A673 (cell line): ENCODE results near the gene TERT. TPM values are rescaled to one million over a fixed set of nuclear protein-coding genes. Genes with fewer than 3 reads are reported as not detected.

Experiments used
- BruUV-seq: library from RNA; stranded (reverse); fragments of 400-500 nt; replicated peaks from 2 replicates; lab custom pipeline; 2021; lab: Mats Ljungman, UMichigan
- CTCF ChIA-PET: fragments of 300-600 bp; sonication (Branson Sonifier 250); formaldehyde crosslinking; loops from one replicate; lab custom pipeline; 2022; ENCODE audit warnings: antibody characterized with exemption; lab: Charles Lee
- POLR2A ChIA-PET: fragments of 300-600 bp; sonication (Branson Sonifier 250); formaldehyde crosslinking; loops from one replicate; lab custom pipeline; 2022; ENCODE audit warnings: antibody characterized with exemption; ENCODE audit not compliant: low non-redundant PET; lab: Charles Lee
- DNase-seq: peaks from one replicate; pipeline ENCODE4 v3.0.0-alpha.2; 2015; ENCODE audit warnings: low spot score
- H3K27ac ChIP-seq: fragments of 200-600 bp; sonication (generic); 2 replicates; pipeline ENCODE4 v1.5.1; 2016; ENCODE audit warnings: mixed run types, low read depth, mild to moderate bottlenecking, mixed read lengths, antibody characterized with exemption, low read length; ENCODE audit not compliant: poor library complexity, severe bottlenecking
- H3K27me3 ChIP-seq: fragments of 200-600 bp; sonication (generic); replicated peaks from 2 replicates; pipeline ENCODE4 v1.6.1; 2017; ENCODE audit warnings: mixed run types, low read depth, mild to moderate bottlenecking, mixed read lengths, antibody characterized with exemption, low read length; ENCODE audit not compliant: insufficient read depth, poor library complexity
- H3K36me3 ChIP-seq: fragments of 200-600 bp; sonication (generic); 2 replicates; pipeline ENCODE4 v1.6.1; 2016; ENCODE audit warnings: mixed run types, mild to moderate bottlenecking, mixed read lengths, antibody characterized with exemption, low read length; ENCODE audit not compliant: insufficient read depth, poor library complexity, severe bottlenecking
- H3K4me1 ChIP-seq: fragments of 200-600 bp; sonication (generic); 2 replicates; pipeline ENCODE4 v1.6.1; 2017; ENCODE audit warnings: mixed run types, mild to moderate bottlenecking, mixed read lengths, antibody characterized with exemption, low read length; ENCODE audit not compliant: insufficient read depth, poor library complexity, severe bottlenecking
- H3K4me3 ChIP-seq: fragments of 200-600 bp; sonication (generic); 2 replicates; pipeline ENCODE4 v1.5.1; 2016; ENCODE audit warnings: low read depth, mixed run types, mild to moderate bottlenecking, mixed read lengths, low read length; ENCODE audit not compliant: poor library complexity, severe bottlenecking
- H3K9me3 ChIP-seq: fragments of 200-600 bp; sonication (generic); 2 replicates; pipeline ENCODE4 v1.6.1; 2016; ENCODE audit warnings: mixed run types, low read depth, mild to moderate bottlenecking, mixed read lengths, antibody characterized with exemption, low read length; ENCODE audit not compliant: poor library complexity, severe bottlenecking
- CTCF ChIP-seq: fragments of 300-800, 200-600 bp; sonication (generic); conservative IDR thresholded peaks from 2 replicates; pipeline ENCODE4 v1.5.1; 2017; ENCODE audit warnings: low read depth, mild to moderate bottlenecking, antibody characterized with exemption, low read length, moderate library complexity, mixed read lengths
- EZH2 ChIP-seq: fragments of 200-600 bp; sonication (generic); IDR thresholded peaks from 2 replicates; pipeline ENCODE4 v1.6.1; 2017; ENCODE audit warnings: borderline replicate concordance, low read depth, mild to moderate bottlenecking, mixed read lengths, antibody characterized with exemption, low read length; ENCODE audit not compliant: poor library complexity, severe bottlenecking
- intact Hi-C: fragments of 100-400 bp; cut with micrococcal nuclease; formaldehyde crosslinking; loops from one replicate; pipeline ENCODE4 v1.10.0; 2022; ENCODE audit not compliant: unreplicated experiment
- total RNA-seq: library from RNA; stranded (reverse); gene quantifications from 2 replicates; pipeline ENCODE4 v1.2.3, GENCODE V29; 2021

The TERT gene
- total RNA-seq, 1 experiment from 2014 or later: 14.2 TPM

- Histone ChIP-seq H3K4me3 (no peak overlapping the region), H3K4me1 (no peaks in the 10 kb centered on the region), H3K36me3 (no peaks in the 10 kb centered on the region), H3K27me3 (no peaks in the 10 kb centered on the region), H3K9me3 (peaks cover 8% of the 10 kb centered on the region), H3K27ac (no peak overlapping the region)
- CTCF ChIA-PET: no interaction called here
- no TSS peak for BruUV-seq
- intact Hi-C loops: no loop called here
- POLR2A ChIA-PET: no interaction called here
- no peak for TF ChIP-seq CTCF
- no peak for TF ChIP-seq EZH2
- no peak for DNase-seq
Observed at GRCh38 chr5:1266791-1267190, 28.1 kb downstream of the TERT start.

GRCh38 chr5:1265461-1266455, 29.1 kb downstream of the TERT start:
- Histone ChIP-seq H3K9me3 (peaks cover 8% of the 10 kb centered on the region), H3K4me3 (no peak overlapping the region), H3K4me1 (no peaks in the 10 kb centered on the region), H3K36me3 (no peaks in the 10 kb centered on the region), H3K27me3 (no peaks in the 10 kb centered on the region), H3K27ac (no peak overlapping the region)
- no TSS peak for BruUV-seq
- ChIA-PET POLR2A (no interaction called here), CTCF (no interaction called here)
- DNase-seq: no peak
- intact Hi-C loops: no loop called here
- no peak for TF ChIP-seq EZH2
- TF ChIP-seq CTCF: no peak

- Histone ChIP-seq H3K4me1 (no peaks in the 10 kb centered on the region), H3K27ac (no peak overlapping the region), H3K36me3 (no peaks in the 10 kb centered on the region), H3K4me3 (no peak overlapping the region), H3K9me3 (peaks cover 8% of the 10 kb centered on the region), H3K27me3 (no peaks in the 10 kb centered on the region)
- BruUV-seq: no TSS peak
- ChIA-PET CTCF (no interaction called here), POLR2A (no interaction called here)
- no peak for DNase-seq
- no peak for TF ChIP-seq EZH2
- TF ChIP-seq CTCF: no peak
- intact Hi-C loops: no loop called here
Observed at GRCh38 chr5:1265026-1265425, 29.8 kb downstream of the TERT start.
